A673 (cell line): ENCODE results near the gene ZNF503. TPM values are rescaled to one million over a fixed set of nuclear protein-coding genes. Genes with fewer than 3 reads are reported as not detected.
"Not testable (repeated sequence)": the region's sequence is repeated elsewhere in the genome, so short reads cannot be mapped to it uniquely, and the experiment has no call there.

Experiments used
- BruUV-seq: library from RNA; stranded (reverse); fragments of 400-500 nt; replicated peaks from 2 replicates; lab custom pipeline; 2021; lab: Mats Ljungman, UMichigan
- CTCF ChIA-PET: fragments of 300-600 bp; sonication (Branson Sonifier 250); formaldehyde crosslinking; loops from one replicate; lab custom pipeline; 2022; ENCODE audit warnings: antibody characterized with exemption; lab: Charles Lee
- POLR2A ChIA-PET: fragments of 300-600 bp; sonication (Branson Sonifier 250); formaldehyde crosslinking; loops from one replicate; lab custom pipeline; 2022; ENCODE audit warnings: antibody characterized with exemption; ENCODE audit not compliant: low non-redundant PET; lab: Charles Lee
- DNase-seq: peaks from one replicate; pipeline ENCODE4 v3.0.0-alpha.2; 2015; ENCODE audit warnings: low spot score
- H3K27ac ChIP-seq: fragments of 200-600 bp; sonication (generic); 2 replicates; pipeline ENCODE4 v1.5.1; 2016; ENCODE audit warnings: mixed run types, low read depth, mild to moderate bottlenecking, mixed read lengths, antibody characterized with exemption, low read length; ENCODE audit not compliant: poor library complexity, severe bottlenecking
- H3K27me3 ChIP-seq: fragments of 200-600 bp; sonication (generic); replicated peaks from 2 replicates; pipeline ENCODE4 v1.6.1; 2017; ENCODE audit warnings: mixed run types, low read depth, mild to moderate bottlenecking, mixed read lengths, antibody characterized with exemption, low read length; ENCODE audit not compliant: insufficient read depth, poor library complexity
- H3K36me3 ChIP-seq: fragments of 200-600 bp; sonication (generic); 2 replicates; pipeline ENCODE4 v1.6.1; 2016; ENCODE audit warnings: mixed run types, mild to moderate bottlenecking, mixed read lengths, antibody characterized with exemption, low read length; ENCODE audit not compliant: insufficient read depth, poor library complexity, severe bottlenecking
- H3K4me1 ChIP-seq: fragments of 200-600 bp; sonication (generic); 2 replicates; pipeline ENCODE4 v1.6.1; 2017; ENCODE audit warnings: mixed run types, mild to moderate bottlenecking, mixed read lengths, antibody characterized with exemption, low read length; ENCODE audit not compliant: insufficient read depth, poor library complexity, severe bottlenecking
- H3K4me3 ChIP-seq: fragments of 200-600 bp; sonication (generic); 2 replicates; pipeline ENCODE4 v1.5.1; 2016; ENCODE audit warnings: low read depth, mixed run types, mild to moderate bottlenecking, mixed read lengths, low read length; ENCODE audit not compliant: poor library complexity, severe bottlenecking
- H3K9me3 ChIP-seq: fragments of 200-600 bp; sonication (generic); 2 replicates; pipeline ENCODE4 v1.6.1; 2016; ENCODE audit warnings: mixed run types, low read depth, mild to moderate bottlenecking, mixed read lengths, antibody characterized with exemption, low read length; ENCODE audit not compliant: poor library complexity, severe bottlenecking
- CTCF ChIP-seq: fragments of 300-800, 200-600 bp; sonication (generic); conservative IDR thresholded peaks from 2 replicates; pipeline ENCODE4 v1.5.1; 2017; ENCODE audit warnings: low read depth, mild to moderate bottlenecking, antibody characterized with exemption, low read length, moderate library complexity, mixed read lengths
- EZH2 ChIP-seq: fragments of 200-600 bp; sonication (generic); IDR thresholded peaks from 2 replicates; pipeline ENCODE4 v1.6.1; 2017; ENCODE audit warnings: borderline replicate concordance, low read depth, mild to moderate bottlenecking, mixed read lengths, antibody characterized with exemption, low read length; ENCODE audit not compliant: poor library complexity, severe bottlenecking
- intact Hi-C: fragments of 100-400 bp; cut with micrococcal nuclease; formaldehyde crosslinking; loops from one replicate; pipeline ENCODE4 v1.10.0; 2022; ENCODE audit not compliant: unreplicated experiment
- total RNA-seq: library from RNA; stranded (reverse); gene quantifications from 2 replicates; pipeline ENCODE4 v1.2.3, GENCODE V29; 2021

The ZNF503 gene
- total RNA-seq, 1 experiment from 2014 or later: 1.2 TPM

GRCh38 chr10:75363431-75363830, 38.1 kb downstream of the ZNF503 start:
- CTCF ChIA-PET: no interaction called here
- TF ChIP-seq EZH2 (no peak), CTCF (no peak)
- H3K4me1 ChIP-seq: peaks cover 7% of the 10 kb centered on the region
- POLR2A ChIA-PET: interaction anchor here (0.7 kb wide), 1 partner anchor 34 kb away, joined by 8 read pairs; no protein-coding TSS in a partner anchor
- no peaks in the 10 kb centered on the region for H3K36me3 ChIP-seq
- peaks cover 2% of the 10 kb centered on the region for H3K9me3 ChIP-seq
- no peak overlapping the region for H3K4me3 ChIP-seq
- no peak overlapping the region for H3K27ac ChIP-seq
- H3K27me3 ChIP-seq: peaks cover 38% of the 10 kb centered on the region
- no TSS peak for BruUV-seq
- DNase-seq: no peak
- intact Hi-C loops: no loop called here

- BruUV-seq, CTCF ChIA-PET: not testable (repeated sequence)
Observed at GRCh38 chr10:75359876-75360275, 41.7 kb downstream of the ZNF503 start.

GRCh38 chr10:75358835-75359421, 42.6 kb downstream of the ZNF503 start:
- no peaks in the 10 kb centered on the region for H3K36me3 ChIP-seq
- no TSS peak for BruUV-seq
- ChIA-PET POLR2A (interaction anchor here (0.6 kb wide), 1 partner anchor 18 kb away, joined by 3 read pairs; no protein-coding TSS in a partner anchor), CTCF (no interaction called here)
- no peak overlapping the region for H3K27ac ChIP-seq
- no peaks in the 10 kb centered on the region for H3K9me3 ChIP-seq
- no peak overlapping the region for H3K4me3 ChIP-seq
- no peak for TF ChIP-seq EZH2
- TF ChIP-seq CTCF: no peak
- intact Hi-C loops: no loop called here
- H3K4me1 ChIP-seq: no peaks in the 10 kb centered on the region
- DNase-seq: no peak
- peaks cover 11% of the 10 kb centered on the region for H3K27me3 ChIP-seq

More at GRCh38 chr10:75359876-75360275, 41.7 kb downstream of the ZNF503 start:
- peaks cover 17% of the 10 kb centered on the region for H3K27me3 ChIP-seq
- H3K4me3 ChIP-seq, H3K27ac ChIP-seq, H3K4me1 ChIP-seq, H3K36me3 ChIP-seq, intact Hi-C loops, DNase-seq, H3K9me3 ChIP-seq: not testable (repeated sequence)
- POLR2A ChIA-PET: interaction anchor here (0.6 kb wide), 1 partner anchor 17 kb away, joined by 3 read pairs; no protein-coding TSS in a partner anchor

- H3K4me3 ChIP-seq: no peak overlapping the region
- CTCF ChIA-PET: no interaction called here
- peaks cover 5% of the 10 kb centered on the region for H3K27me3 ChIP-seq
- intact Hi-C loops: no loop called here
- no peaks in the 10 kb centered on the region for H3K9me3 ChIP-seq
- POLR2A ChIA-PET: no interaction called here
- BruUV-seq: no TSS peak
- no peaks in the 10 kb centered on the region for H3K4me1 ChIP-seq
- H3K36me3 ChIP-seq: no peaks in the 10 kb centered on the region
- TF ChIP-seq CTCF: no peak
- no peak for TF ChIP-seq EZH2
- DNase-seq: no peak
- no peak overlapping the region for H3K27ac ChIP-seq
Observed at GRCh38 chr10:75358132-75358531, 43.4 kb downstream of the ZNF503 start.
